Activated T-helper 2 cell treated with anti-CD3 and anti-CD28 coated beads, Interferon-gamma antibody, Interleukin-2, Interleukin-4, amounts not matched to agents 10 μg/mL and 5 μg/mL and 100 μg/mL, durations not matched to agents 14 hours and 24 hours and 36 hours (primary cell): Measurements from ENCODE around the gene UTP25. TPM values are rescaled to one million over a fixed set of nuclear protein-coding genes. Genes with fewer than 3 reads are reported as not detected.

Source experiments
- DNase-seq: peaks from one replicate; pipeline ENCODE4 v3.0.0; 2021; ENCODE audit warnings: low spot score
- H3K27ac Mint-ChIP-seq: one replicate; pipeline ENCODE4 v1.8.0; 2021; ENCODE audit warnings: mixed read lengths
- H3K27me3 Mint-ChIP-seq: one replicate; pipeline ENCODE4 v1.8.0; 2021; ENCODE audit warnings: low read depth, mixed read lengths
- H3K36me3 Mint-ChIP-seq: one replicate; pipeline ENCODE4 v1.8.0; 2021; ENCODE audit warnings: low read depth, mixed read lengths
- H3K4me1 Mint-ChIP-seq: one replicate; pipeline ENCODE4 v1.8.0; 2021; ENCODE audit warnings: low read depth, mixed read lengths
- H3K4me3 Mint-ChIP-seq: one replicate; pipeline ENCODE4 v1.8.0; 2021; ENCODE audit warnings: low read depth, mild to moderate bottlenecking, moderate library complexity, mixed read lengths
- H3K9me3 Mint-ChIP-seq: one replicate; pipeline ENCODE4 v1.8.0; 2021; ENCODE audit warnings: mixed read lengths
- intact Hi-C: fragments of 100-400 bp; cut with micrococcal nuclease; formaldehyde crosslinking; loops from one replicate; pipeline ENCODE4 v1.15.1; 2023
- total RNA-seq: library from RNA; stranded (reverse); gene quantifications from 2 replicates; pipeline ENCODE4 v1.2.3, GENCODE V29; 2022

UTP25 gene
- total RNA-seq, 1 donor from 2014 or later = 18.7 TPM

DNA sequence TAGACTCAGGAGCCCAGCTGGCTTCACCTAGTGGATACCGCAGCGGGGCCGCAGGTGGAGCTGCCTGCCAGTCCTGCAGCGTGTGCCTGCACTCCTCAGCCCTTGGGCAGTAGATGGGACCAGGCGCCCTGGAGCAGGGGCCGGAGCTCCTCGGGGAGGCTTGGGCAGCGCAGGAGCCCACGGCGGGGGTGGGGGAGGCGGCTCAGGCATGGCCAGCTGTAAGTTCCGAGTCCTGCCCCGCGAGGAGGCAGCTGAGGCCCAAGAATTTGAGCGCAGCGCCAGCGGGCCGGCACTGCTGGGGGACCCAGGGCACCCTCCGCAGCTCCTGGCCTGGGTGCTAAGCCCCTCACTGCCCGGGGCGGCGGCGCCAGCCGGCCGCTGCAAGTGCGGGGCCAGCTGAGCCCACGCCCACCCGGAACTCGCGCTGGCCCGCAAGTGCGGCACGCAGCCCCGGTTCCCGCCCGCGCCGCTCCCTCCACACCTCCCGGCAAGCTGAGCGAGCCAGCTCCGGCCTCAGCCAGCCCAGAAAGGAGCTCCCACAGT lies 30.9 kb downstream of the UTP25 start:
- Mint-ChIP-seq H3K9me3 (no peaks in the 10 kb centered on the region), H3K4me1 (no peaks in the 10 kb centered on the region), H3K4me3 (no peak overlapping the region), H3K27ac (no peak overlapping the region), H3K27me3 (peaks cover 22% of the 10 kb centered on the region), H3K36me3 (peaks cover 11% of the 10 kb centered on the region)
- DNase-seq = no peak
- intact Hi-C loops = no loop called here

DNA sequence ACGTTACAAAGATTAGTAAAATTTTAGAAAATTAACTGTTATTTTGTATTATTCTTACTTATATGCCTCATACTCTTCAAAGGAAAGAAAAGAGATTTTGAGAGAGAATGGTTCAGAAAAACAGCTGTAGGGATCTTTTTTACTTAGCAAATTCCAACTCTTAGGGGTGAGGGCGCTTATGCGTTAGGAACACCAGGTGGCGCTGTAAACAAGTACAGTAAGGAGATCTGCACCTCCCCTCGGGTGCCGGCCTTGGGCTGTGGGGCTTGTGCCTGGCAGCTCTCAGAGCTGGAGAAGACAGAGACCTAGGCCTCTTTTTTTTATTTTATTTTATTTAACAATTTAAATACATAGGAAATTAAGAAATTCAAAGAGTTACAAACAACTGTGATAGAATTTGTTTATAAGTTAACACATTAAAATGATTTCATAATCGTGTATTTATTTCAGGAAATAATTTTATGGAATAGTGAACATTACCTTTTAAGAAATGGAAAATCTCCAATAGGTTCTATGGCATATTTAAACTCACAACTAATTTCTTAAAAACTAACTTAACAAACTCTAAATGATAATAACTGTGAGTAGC lies 32.6 kb downstream of the UTP25 start:
- H3K9me3 Mint-ChIP-seq = no peaks in the 10 kb centered on the region
- no peaks in the 10 kb centered on the region for H3K36me3 Mint-ChIP-seq
- H3K4me3 Mint-ChIP-seq = no peak overlapping the region
- H3K27ac Mint-ChIP-seq = no peak overlapping the region
- H3K4me1 Mint-ChIP-seq = no peaks in the 10 kb centered on the region
- intact Hi-C loops = loop anchor here (1.0 to 5.0 kb wide), 3 partner anchors 77 to 450 kb away; partner anchors contain the start of gene SYT14
- peaks cover 24% of the 10 kb centered on the region for H3K27me3 Mint-ChIP-seq
- DNase-seq = peak; percentile 51

DNA sequence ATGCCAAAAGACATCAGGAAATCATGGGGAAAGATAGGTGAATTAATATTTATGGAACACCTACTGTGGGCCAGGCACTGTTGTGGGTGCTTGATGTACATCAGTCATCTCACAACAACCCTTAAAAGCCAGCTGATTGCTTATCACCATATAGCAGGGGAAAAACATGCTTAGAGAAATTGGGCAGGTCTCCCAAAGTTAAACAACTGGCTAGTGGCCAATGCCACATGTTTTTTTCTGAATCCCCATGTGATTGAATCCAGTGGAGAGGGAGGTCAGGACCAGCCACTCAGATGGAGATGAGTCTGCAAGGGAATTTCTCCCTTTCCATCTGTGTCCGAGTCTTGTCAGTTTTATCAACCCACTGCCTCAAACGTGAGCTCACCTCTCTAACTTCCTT lies 33.5 kb downstream of the UTP25 start:
- intact Hi-C loops = loop anchor here (2.0 to 5.0 kb wide), 2 partner anchors 76 to 450 kb away; partner anchors contain the start of gene SYT14

DNA sequence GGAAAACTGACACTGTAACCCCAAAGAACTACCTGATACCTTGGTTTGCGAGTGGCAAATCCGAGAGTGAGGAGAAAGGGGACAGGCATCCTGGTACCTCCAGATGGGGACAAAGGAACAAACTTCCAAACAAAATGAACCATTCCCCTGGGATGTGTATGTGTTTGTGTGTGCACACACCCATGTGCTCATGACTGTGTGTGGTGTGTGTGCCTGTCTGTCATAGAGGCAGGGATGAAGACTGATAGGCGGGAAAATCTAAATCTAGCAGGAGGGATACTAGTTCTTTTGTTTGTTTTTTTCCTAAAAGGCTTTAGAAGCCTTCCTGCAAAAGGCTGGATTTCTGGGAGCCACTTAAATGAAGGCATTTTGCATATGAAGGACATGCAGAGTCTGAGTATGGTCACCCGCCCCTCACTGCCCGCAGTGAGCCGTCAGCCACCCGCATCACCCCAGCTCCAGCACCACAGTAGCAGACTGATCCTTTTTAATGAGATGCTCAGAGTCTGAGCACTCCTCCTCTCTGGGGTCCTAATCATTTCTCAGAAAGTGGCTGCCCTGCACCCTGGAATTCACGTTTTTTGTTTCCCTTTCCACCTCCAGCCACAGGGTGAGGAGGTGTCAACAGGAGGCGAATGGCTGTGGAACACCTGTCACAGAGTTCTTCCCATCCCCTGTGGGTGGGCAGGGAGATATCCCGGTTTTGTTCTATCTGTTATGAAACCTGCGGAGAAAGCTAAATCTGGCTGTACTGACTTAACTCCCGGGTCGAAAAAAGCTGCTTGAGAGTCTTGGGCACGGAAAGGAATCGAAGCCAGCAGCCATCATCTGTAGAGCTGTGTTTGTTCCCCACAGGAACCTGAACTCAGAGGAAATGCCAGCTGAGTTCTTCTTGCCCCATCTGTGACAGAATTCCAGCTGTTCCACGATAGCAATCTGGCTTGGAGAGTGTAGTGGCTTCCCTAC lies 34.9 kb downstream of the UTP25 start:
- Mint-ChIP-seq H3K27ac (no peak overlapping the region), H3K27me3 (peaks cover 24% of the 10 kb centered on the region), H3K9me3 (no peaks in the 10 kb centered on the region), H3K36me3 (no peaks in the 10 kb centered on the region), H3K4me1 (peaks cover 1% of the 10 kb centered on the region), H3K4me3 (no peak overlapping the region)
- no peak for DNase-seq
- intact Hi-C loops = loop anchor here (5.0 kb wide), 1 partner anchor 75 kb away; the partner anchor contains the start of gene SYT14

More for the DNA sequence above, 33.5 kb downstream of the UTP25 start:
- no peaks in the 10 kb centered on the region for H3K9me3 Mint-ChIP-seq
- no peak for DNase-seq
- H3K27ac Mint-ChIP-seq = no peak overlapping the region
- H3K27me3 Mint-ChIP-seq = peaks cover 24% of the 10 kb centered on the region
- no peaks in the 10 kb centered on the region for H3K36me3 Mint-ChIP-seq
- H3K4me1 Mint-ChIP-seq = peaks cover under 1% of the 10 kb centered on the region
- H3K4me3 Mint-ChIP-seq = no peak overlapping the region

DNA sequence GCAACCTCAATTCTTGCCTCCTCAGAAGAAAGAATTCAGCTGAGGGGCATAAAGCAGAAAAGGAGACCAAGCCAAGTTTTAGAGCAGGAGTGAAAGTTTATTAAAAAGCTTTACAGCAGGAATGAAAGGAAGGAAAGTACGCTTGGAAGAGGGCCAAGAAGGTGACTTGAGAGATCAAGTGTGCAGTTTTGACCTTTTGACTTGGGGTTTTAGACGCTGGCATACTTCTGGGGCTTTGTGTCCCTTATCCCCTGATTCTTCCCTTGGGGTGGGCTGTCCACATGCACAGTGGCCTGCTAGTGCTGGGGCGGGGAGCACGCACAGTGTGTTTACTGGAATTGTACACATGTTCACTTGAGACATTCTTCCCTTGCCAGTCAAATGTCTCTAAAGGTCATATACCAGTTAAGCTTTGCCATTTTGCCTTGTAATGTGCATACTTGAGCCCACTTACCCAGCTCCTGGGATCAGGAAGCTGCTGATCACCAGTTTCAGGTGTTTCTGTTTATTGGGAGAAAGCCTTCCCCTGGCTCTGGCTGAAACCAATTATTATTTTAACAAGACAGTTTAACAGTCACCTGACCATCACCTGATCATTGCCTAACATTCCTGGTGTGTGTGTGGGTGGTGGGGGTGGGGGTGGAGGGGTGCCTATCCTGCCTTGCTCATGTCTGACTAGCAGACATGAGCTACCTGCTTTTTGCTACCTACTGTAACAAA lies 36.2 kb downstream of the UTP25 start:
- no peaks in the 10 kb centered on the region for H3K9me3 Mint-ChIP-seq
- H3K27me3 Mint-ChIP-seq = peaks cover 32% of the 10 kb centered on the region
- H3K4me1 Mint-ChIP-seq = peaks cover 1% of the 10 kb centered on the region
- intact Hi-C loops = loop anchor here (5.0 kb wide), 1 partner anchor 73 kb away; the partner anchor contains the start of gene SYT14
- DNase-seq = no peak
- no peaks in the 10 kb centered on the region for H3K36me3 Mint-ChIP-seq
- no peak overlapping the region for H3K4me3 Mint-ChIP-seq
- H3K27ac Mint-ChIP-seq = no peak overlapping the region

DNA sequence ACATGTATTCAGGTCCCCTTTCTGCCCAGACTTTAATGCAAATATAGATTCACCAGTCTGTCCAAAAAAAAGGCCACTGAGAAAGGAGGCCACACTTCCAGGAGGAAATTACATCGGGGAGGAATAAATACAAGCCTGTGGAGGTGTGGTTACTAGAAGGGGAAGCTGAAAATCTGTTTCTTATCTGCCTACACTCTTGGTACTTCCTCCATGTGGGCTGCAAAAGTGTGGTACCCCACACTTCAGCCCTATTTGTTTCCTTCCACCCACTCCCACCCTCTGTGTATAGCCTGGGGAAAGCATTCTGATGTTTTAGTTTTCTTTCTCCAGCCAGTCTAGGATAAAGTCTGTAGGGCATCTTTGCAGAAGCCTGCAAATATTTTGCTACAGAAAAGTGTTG lies 38.4 kb downstream of the UTP25 start:
- peaks cover 49% of the 10 kb centered on the region for H3K27me3 Mint-ChIP-seq
- H3K4me1 Mint-ChIP-seq = peaks cover 1% of the 10 kb centered on the region
- H3K9me3 Mint-ChIP-seq = no peaks in the 10 kb centered on the region
- no peaks in the 10 kb centered on the region for H3K36me3 Mint-ChIP-seq
- intact Hi-C loops = no loop called here
- DNase-seq = no peak
- no peak overlapping the region for H3K27ac Mint-ChIP-seq
- no peak overlapping the region for H3K4me3 Mint-ChIP-seq

DNA sequence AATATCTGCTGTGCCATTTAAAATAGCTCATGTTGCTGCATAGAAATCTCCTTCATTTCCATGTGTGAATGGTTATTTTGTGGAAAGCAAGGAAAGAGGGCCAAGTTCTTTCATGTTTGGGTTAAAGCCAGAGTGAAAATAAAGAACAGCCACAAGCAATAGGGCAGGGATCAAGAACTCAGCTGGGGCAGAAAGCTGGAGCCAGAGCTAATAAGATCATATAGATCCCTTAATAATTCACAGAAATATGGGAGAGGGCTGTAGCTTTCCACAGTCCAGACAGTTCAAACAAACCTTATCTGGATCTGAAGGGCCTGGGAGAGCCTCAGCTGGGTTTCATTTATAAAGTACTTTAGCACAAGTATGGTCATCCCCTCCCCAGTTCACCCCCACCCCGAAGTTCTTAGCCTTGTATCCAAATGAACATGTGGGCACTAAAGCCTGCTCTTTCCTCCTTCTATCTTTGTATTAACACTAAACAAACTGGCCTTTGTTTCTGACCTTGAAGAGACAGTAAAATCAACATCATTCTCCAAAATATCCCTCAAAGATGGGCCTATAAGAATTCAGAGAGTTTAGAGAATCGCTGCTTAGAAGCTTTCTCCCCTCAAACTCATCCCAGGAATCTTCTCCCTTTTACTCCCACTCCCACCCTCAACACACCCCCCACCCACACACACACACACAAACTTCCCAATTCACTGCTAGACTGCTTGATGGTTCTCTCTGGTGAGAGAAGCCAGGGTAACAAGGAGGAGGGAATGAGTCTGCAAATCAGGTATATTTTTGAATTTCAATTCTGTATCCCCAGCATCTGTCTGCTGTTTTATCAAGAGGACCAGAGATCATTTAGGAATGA lies 41.7 kb downstream of the UTP25 start:
- no peak for DNase-seq
- Mint-ChIP-seq H3K27me3 (peaks cover 39% of the 10 kb centered on the region), H3K4me3 (no peak overlapping the region), H3K4me1 (peaks cover 1% of the 10 kb centered on the region), H3K9me3 (no peaks in the 10 kb centered on the region), H3K27ac (no peak overlapping the region), H3K36me3 (no peaks in the 10 kb centered on the region)
- intact Hi-C loops = no loop called here

DNA sequence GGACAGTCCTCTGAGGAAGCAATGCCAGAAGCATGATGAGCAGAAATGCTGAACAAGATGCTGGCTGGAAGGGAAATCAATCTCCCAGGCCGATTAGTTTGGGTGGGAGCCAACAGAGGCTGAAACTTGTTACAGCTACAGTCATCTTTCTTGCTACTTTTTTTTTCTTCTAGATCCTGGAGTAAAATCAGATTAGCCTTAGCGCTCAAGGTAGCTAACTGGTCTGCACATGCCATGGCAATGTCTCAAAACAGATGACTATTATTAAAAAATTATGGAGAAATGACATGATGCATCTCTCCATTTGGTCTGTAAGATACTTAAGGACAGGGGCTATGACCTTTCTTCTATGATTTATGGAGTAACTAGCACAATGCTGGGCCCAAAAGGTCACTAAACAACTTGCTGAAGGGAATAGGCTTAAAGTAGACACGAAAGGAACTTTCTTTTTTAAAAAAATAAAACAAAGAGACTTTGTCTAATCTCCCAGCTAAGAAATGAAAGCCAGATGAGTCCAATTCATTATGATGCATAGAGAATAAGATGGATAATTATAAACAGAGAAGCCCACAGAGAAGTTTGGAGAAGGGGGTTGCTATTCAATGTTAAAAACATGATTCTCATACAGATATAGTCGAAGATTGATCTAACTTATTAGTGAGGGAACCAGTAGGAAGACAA lies 42.5 kb downstream of the UTP25 start:
- no peak for DNase-seq
- H3K27me3 Mint-ChIP-seq = peaks cover 39% of the 10 kb centered on the region

DNA sequence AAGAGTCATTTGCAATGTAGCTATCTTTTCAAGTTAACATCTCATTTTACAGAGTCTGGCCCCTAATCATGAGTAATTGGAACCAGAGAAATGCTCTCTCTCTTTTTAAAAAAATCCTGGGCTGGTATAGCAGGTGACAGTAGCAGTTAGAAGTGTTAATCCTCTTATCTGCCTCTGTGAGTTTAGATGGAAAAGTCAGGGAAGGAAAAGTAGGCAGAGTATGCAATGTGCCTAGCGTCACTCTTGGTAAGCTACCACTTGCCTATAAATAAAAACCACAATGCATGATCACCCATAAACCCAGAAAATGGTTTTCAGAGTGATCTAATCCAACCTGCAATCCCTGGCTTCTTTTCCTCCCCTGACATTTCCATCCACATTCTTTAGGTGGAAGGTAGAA lies 43.2 kb downstream of the UTP25 start:
- no peaks in the 10 kb centered on the region for H3K36me3 Mint-ChIP-seq
- H3K4me3 Mint-ChIP-seq = no peak overlapping the region
- no peak for DNase-seq
- peaks cover 39% of the 10 kb centered on the region for H3K27me3 Mint-ChIP-seq
- H3K4me1 Mint-ChIP-seq = peaks cover 1% of the 10 kb centered on the region
- intact Hi-C loops = no loop called here
- no peak overlapping the region for H3K27ac Mint-ChIP-seq
- no peaks in the 10 kb centered on the region for H3K9me3 Mint-ChIP-seq

More for the DNA sequence above, 42.5 kb downstream of the UTP25 start:
- Mint-ChIP-seq H3K4me1 (peaks cover 1% of the 10 kb centered on the region), H3K36me3 (no peaks in the 10 kb centered on the region), H3K9me3 (no peaks in the 10 kb centered on the region), H3K4me3 (no peak overlapping the region), H3K27ac (no peak overlapping the region)
- intact Hi-C loops = no loop called here

DNA sequence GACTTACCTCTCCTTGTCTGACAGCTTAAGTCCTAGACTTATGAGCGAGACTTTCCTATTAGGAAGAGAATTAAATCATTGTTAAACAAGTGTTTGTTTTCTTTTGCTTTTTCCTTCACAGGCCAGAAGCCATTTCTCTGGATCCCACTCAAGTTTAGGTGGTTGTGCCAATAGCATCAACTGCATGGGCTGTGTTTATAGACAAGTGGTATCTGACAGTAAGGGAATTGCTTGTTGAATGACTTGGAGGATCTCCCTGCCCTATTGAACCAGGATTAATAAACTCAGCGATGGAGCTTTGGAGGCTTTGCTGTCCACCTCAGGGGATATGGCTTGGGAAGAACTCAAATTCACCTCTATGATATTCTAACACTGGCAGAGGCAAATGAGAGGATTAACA lies 43.7 kb downstream of the UTP25 start:
- H3K4me1 Mint-ChIP-seq = no peaks in the 10 kb centered on the region
- intact Hi-C loops = no loop called here
- H3K4me3 Mint-ChIP-seq = no peak overlapping the region
- H3K27me3 Mint-ChIP-seq = peaks cover 39% of the 10 kb centered on the region
- no peak for DNase-seq
- H3K9me3 Mint-ChIP-seq = no peaks in the 10 kb centered on the region
- no peak overlapping the region for H3K27ac Mint-ChIP-seq
- H3K36me3 Mint-ChIP-seq = no peaks in the 10 kb centered on the region

DNA sequence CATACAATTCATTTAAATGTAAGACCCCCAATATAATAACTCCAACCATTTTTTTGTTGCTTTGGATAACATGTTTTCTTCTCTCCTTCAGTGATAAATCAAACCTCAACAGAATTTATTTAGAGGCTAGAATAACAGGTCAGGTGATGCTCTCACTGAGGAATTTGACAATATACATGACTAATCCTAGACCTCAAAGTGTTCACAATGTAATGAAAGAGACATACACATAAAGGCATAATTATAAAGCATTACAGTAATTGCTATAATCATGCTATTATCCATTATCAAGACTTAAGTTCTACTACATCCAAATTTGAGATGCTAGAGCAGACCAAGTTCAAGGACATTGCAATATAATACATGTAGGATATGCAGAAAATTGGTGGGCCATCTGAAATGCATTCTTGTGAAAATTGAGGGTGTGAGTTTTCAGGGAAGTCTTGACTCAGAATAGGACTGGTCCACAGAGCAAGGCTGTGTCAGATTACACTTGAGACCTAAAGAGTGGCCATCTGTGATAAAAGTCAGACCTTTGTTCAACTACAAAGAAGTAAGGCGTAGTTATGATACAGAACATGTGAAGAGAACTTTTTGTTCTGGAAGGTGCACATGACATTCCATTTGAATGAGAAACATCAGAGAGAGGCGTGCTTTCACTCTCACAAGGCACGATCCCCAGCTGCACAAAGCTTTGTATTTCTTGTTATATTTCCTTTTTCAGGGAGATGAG lies 45.5 kb downstream of the UTP25 start:
- no peak overlapping the region for H3K27ac Mint-ChIP-seq
- peaks cover 44% of the 10 kb centered on the region for H3K27me3 Mint-ChIP-seq
- intact Hi-C loops = no loop called here

More for the DNA sequence above, 45.5 kb downstream of the UTP25 start:
- Mint-ChIP-seq H3K4me1 (no peaks in the 10 kb centered on the region), H3K9me3 (no peaks in the 10 kb centered on the region), H3K4me3 (no peak overlapping the region), H3K36me3 (no peaks in the 10 kb centered on the region)
- no peak for DNase-seq
